ENCODE measurements around the gene LACTB.

The LACTB gene

GRCh38 chr15:63187589-63188226 is 66.0 kb downstream of the LACTB start:
- H3K9me2 ChIP-seq (replicated peaks; ENCODE audit: insufficient read depth, low read length), result no peaks in the 10 kb centered on the region
- no peak overlapping the region for H3K27ac ChIP-seq (ENCODE audit: low read depth, low read length)
- TF ChIP-seq, protein P1, sequence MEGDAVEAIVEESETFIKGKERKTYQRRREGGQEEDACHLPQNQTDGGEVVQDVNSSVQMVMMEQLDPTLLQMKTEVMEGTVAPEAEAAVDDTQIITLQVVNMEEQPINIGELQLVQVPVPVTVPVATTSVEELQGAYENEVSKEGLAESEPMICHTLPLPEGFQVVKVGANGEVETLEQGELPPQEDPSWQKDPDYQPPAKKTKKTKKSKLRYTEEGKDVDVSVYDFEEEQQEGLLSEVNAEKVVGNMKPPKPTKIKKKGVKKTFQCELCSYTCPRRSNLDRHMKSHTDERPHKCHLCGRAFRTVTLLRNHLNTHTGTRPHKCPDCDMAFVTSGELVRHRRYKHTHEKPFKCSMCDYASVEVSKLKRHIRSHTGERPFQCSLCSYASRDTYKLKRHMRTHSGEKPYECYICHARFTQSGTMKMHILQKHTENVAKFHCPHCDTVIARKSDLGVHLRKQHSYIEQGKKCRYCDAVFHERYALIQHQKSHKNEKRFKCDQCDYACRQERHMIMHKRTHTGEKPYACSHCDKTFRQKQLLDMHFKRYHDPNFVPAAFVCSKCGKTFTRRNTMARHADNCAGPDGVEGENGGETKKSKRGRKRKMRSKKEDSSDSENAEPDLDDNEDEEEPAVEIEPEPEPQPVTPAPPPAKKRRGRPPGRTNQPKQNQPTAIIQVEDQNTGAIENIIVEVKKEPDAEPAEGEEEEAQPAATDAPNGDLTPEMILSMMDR (IDR thresholded peaks at IDR 0.05; ENCODE audit: insufficient read depth, low read length, poor library complexity, severe bottlenecking), result no peak
- no peak for TF ChIP-seq EZH2phosphoT487 (conservative IDR thresholded peaks at IDR 0.05; ENCODE audit: low read length)
- peaks cover 27% of the 10 kb centered on the region for H3F3A ChIP-seq (ENCODE audit: insufficient read depth)
- no peaks in the 10 kb centered on the region for H3K27me3 ChIP-seq (ENCODE audit: low read length)
- H2AFZ ChIP-seq (ENCODE audit: low read depth, low read length, severe bottlenecking), result no peak overlapping the region
- H3K9me3 ChIP-seq (ENCODE audit: insufficient read depth, low read length), result no peaks in the 10 kb centered on the region
- H3K9ac ChIP-seq (ENCODE audit: low read length), result no peak overlapping the region
- peaks cover 31% of the 10 kb centered on the region for H3K79me2 ChIP-seq (ENCODE audit: insufficient read depth, low read length)
- no peak overlapping the region for H3K4me2 ChIP-seq (ENCODE audit: low read depth, low read length, poor library complexity, severe bottlenecking)
- H3K4me3 ChIP-seq (ENCODE audit: insufficient read depth, low read length, poor library complexity, severe bottlenecking), result no peak overlapping the region
- H4K20me1 ChIP-seq (ENCODE audit: low read depth, low read length), result no peaks in the 10 kb centered on the region
- no peaks in the 10 kb centered on the region for H3K36me3 ChIP-seq (ENCODE audit: low read length)

DNA sequence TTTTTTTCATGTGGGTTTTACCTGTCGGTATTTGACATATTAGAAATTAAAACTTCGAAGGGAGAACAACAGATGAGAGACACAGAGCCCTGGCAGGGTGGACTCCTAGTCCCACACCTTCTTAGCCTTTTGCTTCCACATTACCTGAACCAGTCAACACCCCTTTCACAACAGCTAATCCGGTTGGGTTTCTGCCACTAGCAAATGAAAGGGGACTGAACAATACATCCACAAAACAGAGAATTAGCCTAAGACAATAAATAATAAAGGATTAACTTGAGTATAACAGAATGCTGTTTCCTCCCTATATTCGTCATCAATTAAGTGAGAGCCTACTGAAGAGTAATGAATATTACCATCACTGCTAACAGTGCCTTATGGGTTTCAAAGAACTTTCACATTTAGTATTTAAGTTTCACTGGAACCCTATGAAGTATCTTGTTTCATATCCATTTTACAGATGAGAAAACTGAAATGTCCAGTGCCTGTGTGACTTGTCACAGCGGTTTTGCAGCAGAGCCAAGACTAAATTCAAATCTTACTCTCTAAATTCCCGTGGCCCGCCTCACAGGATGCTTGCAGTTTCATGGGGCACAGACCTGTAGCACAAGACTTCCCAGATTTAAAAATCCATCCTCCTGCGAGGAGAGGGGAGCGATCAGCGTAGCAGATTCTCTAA is 66.7 kb downstream of the LACTB start:
- no peaks in the 10 kb centered on the region for H3K9me3 ChIP-seq (ENCODE audit: insufficient read depth, low read length)
- no peaks in the 10 kb centered on the region for H4K20me1 ChIP-seq (ENCODE audit: low read depth, low read length)
- TF ChIP-seq EZH2phosphoT487 (conservative IDR thresholded peaks at IDR 0.05; ENCODE audit: low read length), result no peak
- TF ChIP-seq, protein P1 (IDR thresholded peaks at IDR 0.05; ENCODE audit: insufficient read depth, low read length, poor library complexity, severe bottlenecking), result no peak
- H3K4me2 ChIP-seq (ENCODE audit: low read depth, low read length, poor library complexity, severe bottlenecking), result peak overlapping the region; percentile 82
- peaks cover 27% of the 10 kb centered on the region for H3F3A ChIP-seq (ENCODE audit: insufficient read depth)
- H3K27me3 ChIP-seq (ENCODE audit: low read length), result no peaks in the 10 kb centered on the region
- H3K4me3 ChIP-seq (ENCODE audit: insufficient read depth, low read length, poor library complexity, severe bottlenecking), result peak overlapping the region; percentile 90
- H3K36me3 ChIP-seq (ENCODE audit: low read length), result no peaks in the 10 kb centered on the region
- peak overlapping the region; percentile 92 for H3K9ac ChIP-seq (ENCODE audit: low read length)
- no peaks in the 10 kb centered on the region for H3K9me2 ChIP-seq (replicated peaks; ENCODE audit: insufficient read depth, low read length)
- peak overlapping the region; percentile 84 for H2AFZ ChIP-seq (ENCODE audit: low read depth, low read length, severe bottlenecking)
- H3K27ac ChIP-seq (ENCODE audit: low read depth, low read length), result no peak overlapping the region
- peaks cover 37% of the 10 kb centered on the region for H3K79me2 ChIP-seq (ENCODE audit: insufficient read depth, low read length)

GRCh38 chr15:63188926-63189871 is 67.5 kb downstream of the LACTB start, which contains the start of gene RAB8B:
Gene RAB8B (plus strand): TSS chr15:63189606. CDS start chr15:63189625, 19 bp downstream.
- H3K27me3 ChIP-seq (ENCODE audit: low read length), result no peaks in the 10 kb centered on the region
- peaks cover 46% of the 10 kb centered on the region for H3K79me2 ChIP-seq (ENCODE audit: insufficient read depth, low read length)
- H2AFZ ChIP-seq (ENCODE audit: low read depth, low read length, severe bottlenecking), result peak within 1 kb of the TSS; percentile 84
- peak within 1 kb of the TSS; percentile 92 for H3K9ac ChIP-seq (ENCODE audit: low read length)
- H3K4me2 ChIP-seq (ENCODE audit: low read depth, low read length, poor library complexity, severe bottlenecking), result peak within 1 kb of the TSS; percentile 96
- no peaks in the 10 kb centered on the region for H3K9me2 ChIP-seq (replicated peaks; ENCODE audit: insufficient read depth, low read length)
- no peaks in the 10 kb centered on the region for H4K20me1 ChIP-seq (ENCODE audit: low read depth, low read length)
- peak within 1 kb of the TSS; percentile 90 for H3K4me3 ChIP-seq (ENCODE audit: insufficient read depth, low read length, poor library complexity, severe bottlenecking)
- H3K36me3 ChIP-seq (ENCODE audit: low read length), result no peaks in the 10 kb centered on the region
- H3F3A ChIP-seq (ENCODE audit: insufficient read depth), result peaks cover 27% of the 10 kb centered on the region
- peak within 1 kb of the TSS; percentile 97 for H3K27ac ChIP-seq (ENCODE audit: low read depth, low read length)
- no peaks in the 10 kb centered on the region for H3K9me3 ChIP-seq (ENCODE audit: insufficient read depth, low read length)
- TF ChIP-seq EZH2phosphoT487 (conservative IDR thresholded peaks at IDR 0.05; ENCODE audit: low read length), result no peak

All from SU-DHL-6 (cell line).